ENCODE measurements around the gene EIPR1.
"Not testable (repeated sequence)": the region's sequence is repeated elsewhere in the genome, so short reads cannot be mapped to it uniquely, and the experiment has no call there.

DNA sequence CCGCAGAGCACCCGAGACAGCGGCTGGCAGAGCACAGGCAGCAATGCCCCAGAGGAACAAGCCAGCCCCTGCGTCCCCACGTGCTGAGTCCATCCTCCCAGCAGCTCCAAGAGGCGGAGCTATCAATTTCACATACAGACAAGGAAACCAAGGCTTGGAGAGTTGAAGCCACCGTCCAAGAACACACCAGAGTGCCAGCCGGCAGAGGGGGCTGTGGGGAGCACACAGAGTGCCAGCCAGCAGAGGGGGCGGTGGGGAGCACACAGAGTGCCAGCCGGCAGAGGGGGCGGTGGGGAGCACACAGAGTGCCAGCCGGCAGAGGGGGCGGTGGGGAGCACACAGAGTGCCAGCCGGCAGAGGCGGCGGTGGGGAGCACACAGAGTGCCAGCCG, 91.0 kb downstream of the EIPR1 start:
- TF ChIP-seq KDM1A (IDR thresholded peaks at IDR 0.05; ENCODE audit: low read depth); CTCF (IDR thresholded peaks at IDR 0.05); POLR2A (IDR thresholded peaks at IDR 0.05; ENCODE audit: low read length); FOSL2 (IDR thresholded peaks at IDR 0.05); FOSL2 (CRISPR knock-in tag; IDR thresholded peaks at IDR 0.05); MAFK (IDR thresholded peaks at IDR 0.05; ENCODE audit: partially characterized antibody); RAD21 (conservative IDR thresholded peaks at IDR 0.05 in 1 of 2, IDR thresholded peaks at IDR 0.05 in 1 of 2); BHLHE40 (IDR thresholded peaks at IDR 0.05; ENCODE audit: low read depth, low read length); ZFP36 (IDR thresholded peaks at IDR 0.05; ENCODE audit: borderline replicate concordance, partially characterized antibody); POLR2AphosphoS2 (conservative IDR thresholded peaks at IDR 0.05; ENCODE audit: low read length); FOXS1 (CRISPR knock-in tag; IDR thresholded peaks at IDR 0.05); RCOR1 (IDR thresholded peaks at IDR 0.05; ENCODE audit: low read depth, low read length); JUN (IDR thresholded peaks at IDR 0.05): not testable (repeated sequence)
- TF ChIP-seq, protein P1, sequence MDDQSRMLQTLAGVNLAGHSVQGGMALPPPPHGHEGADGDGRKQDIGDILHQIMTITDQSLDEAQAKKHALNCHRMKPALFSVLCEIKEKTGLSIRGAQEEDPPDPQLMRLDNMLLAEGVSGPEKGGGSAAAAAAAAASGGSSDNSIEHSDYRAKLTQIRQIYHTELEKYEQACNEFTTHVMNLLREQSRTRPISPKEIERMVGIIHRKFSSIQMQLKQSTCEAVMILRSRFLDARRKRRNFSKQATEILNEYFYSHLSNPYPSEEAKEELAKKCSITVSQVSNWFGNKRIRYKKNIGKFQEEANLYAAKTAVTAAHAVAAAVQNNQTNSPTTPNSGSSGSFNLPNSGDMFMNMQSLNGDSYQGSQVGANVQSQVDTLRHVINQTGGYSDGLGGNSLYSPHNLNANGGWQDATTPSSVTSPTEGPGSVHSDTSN (IDR thresholded peaks at IDR 0.05), result not testable (repeated sequence)
- TF ChIP-seq, protein P2, sequence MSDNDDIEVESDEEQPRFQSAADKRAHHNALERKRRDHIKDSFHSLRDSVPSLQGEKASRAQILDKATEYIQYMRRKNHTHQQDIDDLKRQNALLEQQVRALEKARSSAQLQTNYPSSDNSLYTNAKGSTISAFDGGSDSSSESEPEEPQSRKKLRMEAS (IDR thresholded peaks at IDR 0.05), result not testable (repeated sequence)
